Neural cell (in vitro differentiated cells): ENCODE measurements around the gene UBE2V1.

Experiments used
- EZH2 ChIP-seq: fragments of 200-600, 300-800 bp; shearing (Covaris generic), sonication (generic); IDR thresholded peaks from 2 replicates; pipeline ENCODE4 v1.6.1; 2014; ENCODE audit warnings: antibody characterized with exemption, low read length, borderline replicate concordance, mild to moderate bottlenecking; ENCODE audit not compliant: insufficient read depth, poor library complexity, severe bottlenecking
- TF ChIP-seq, protein P1 (sequence below): fragments of 450-650 bp; IDR thresholded peaks from 2 replicates; pipeline ENCODE4 v1.5.1; 2014; ENCODE audit warnings: antibody characterized with exemption, mild to moderate bottlenecking, moderate library complexity; ENCODE audit not compliant: poor library complexity, severe bottlenecking

DNA sequence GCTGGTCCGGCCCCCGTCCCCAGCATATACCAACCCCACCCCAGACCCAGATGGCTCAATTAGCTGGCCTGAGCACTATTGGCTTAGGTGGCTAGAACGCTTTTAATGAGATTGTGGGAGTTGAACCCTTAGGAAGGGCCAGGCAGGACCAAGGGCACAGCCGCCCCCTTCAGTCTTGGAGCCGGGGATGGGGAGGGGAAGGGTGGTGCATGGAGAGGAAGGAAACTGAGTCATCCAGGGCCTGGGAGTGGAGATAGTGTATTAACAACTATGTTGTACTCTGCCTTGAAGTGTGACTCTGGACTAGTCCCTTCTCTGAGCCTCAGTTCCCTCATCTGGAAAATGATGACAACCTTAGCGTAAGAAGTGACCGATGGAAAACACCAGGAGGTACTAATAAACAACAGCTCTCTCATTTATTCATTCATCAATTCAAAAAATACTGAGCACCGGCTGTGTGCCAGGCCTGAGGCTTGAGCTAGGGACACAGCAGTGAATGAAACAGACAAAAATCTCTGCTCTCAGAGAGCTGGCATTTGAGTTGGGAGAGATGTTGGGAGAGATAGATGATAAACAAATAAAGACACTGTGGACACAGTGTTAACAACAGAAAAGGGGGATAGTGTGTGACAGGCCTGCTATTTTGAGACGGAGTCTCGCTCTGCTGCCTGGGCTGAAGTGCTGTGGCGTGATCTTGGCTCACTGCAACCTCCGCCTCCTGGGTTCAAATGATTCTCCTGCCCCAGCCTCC lies 29.0 kb upstream of the UBE2V1 start:
- TF ChIP-seq, protein P1, sequence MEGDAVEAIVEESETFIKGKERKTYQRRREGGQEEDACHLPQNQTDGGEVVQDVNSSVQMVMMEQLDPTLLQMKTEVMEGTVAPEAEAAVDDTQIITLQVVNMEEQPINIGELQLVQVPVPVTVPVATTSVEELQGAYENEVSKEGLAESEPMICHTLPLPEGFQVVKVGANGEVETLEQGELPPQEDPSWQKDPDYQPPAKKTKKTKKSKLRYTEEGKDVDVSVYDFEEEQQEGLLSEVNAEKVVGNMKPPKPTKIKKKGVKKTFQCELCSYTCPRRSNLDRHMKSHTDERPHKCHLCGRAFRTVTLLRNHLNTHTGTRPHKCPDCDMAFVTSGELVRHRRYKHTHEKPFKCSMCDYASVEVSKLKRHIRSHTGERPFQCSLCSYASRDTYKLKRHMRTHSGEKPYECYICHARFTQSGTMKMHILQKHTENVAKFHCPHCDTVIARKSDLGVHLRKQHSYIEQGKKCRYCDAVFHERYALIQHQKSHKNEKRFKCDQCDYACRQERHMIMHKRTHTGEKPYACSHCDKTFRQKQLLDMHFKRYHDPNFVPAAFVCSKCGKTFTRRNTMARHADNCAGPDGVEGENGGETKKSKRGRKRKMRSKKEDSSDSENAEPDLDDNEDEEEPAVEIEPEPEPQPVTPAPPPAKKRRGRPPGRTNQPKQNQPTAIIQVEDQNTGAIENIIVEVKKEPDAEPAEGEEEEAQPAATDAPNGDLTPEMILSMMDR = no peak
- TF ChIP-seq EZH2 = no peak
